Renal cortex interstitium (tissue), 11 donors: ENCODE data around the gene PRRT1. TPM values are rescaled to one million over a fixed set of nuclear protein-coding genes. Genes with fewer than 3 reads are reported as not detected.
"Not testable (repeated sequence)": the region's sequence is repeated elsewhere in the genome, so short reads cannot be mapped to it uniquely, and the experiment has no call there.

Source experiments
- DNase-seq, 11 donors: peaks; one replicate each; pipeline ENCODE4 v3.0.0-alpha.2; 2013; ENCODE audit warnings: low read depth in 9 of 11, low spot score in 4 of 11; ENCODE audit errors: extremely low read depth in 1 of 11
- polyA plus RNA-seq, 3 donors: library from polyadenylated mRNA; unstranded; fragments of 120-200 nt; gene quantifications; one replicate each; pipeline ENCODE4 v1.2.1, GENCODE V29; 2013; ENCODE audit not compliant: insufficient read length in 3 of 3

PRRT1 gene
- polyA plus RNA-seq, 3 donors: 2.4 to 4.2 (median 2.6) TPM

DNA sequence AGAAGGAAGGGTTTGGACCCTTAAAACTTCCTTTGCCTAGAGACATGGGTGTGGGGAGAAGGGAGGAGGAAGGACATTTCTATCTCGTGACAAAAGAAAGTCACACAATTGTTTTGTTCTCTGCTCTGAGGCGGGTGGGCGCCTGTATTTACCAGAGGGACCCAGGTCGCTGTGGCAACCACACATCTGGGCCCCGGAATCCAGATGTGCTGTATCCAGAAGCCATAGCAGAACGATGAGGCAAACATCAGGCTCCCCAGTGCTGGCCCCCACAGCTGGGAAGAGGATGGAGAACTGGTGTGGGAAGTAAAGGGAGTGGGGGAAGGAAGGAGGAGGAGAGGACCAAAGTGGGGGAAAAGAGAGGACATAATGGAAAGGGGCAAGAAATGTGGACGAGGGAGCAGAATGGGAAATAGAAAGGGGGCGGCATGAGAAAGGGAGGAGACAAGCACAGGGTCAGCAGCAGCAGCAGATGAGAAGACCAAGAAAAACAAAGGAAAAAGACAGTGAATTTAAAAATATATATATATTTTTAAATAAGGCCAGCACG is 39.2 kb downstream of the PRRT1 start:
- no peak for DNase-seq

GRCh38 chr6:32111424-32112066 is 40.2 kb downstream of the PRRT1 start:
- no peak for DNase-seq

DNA sequence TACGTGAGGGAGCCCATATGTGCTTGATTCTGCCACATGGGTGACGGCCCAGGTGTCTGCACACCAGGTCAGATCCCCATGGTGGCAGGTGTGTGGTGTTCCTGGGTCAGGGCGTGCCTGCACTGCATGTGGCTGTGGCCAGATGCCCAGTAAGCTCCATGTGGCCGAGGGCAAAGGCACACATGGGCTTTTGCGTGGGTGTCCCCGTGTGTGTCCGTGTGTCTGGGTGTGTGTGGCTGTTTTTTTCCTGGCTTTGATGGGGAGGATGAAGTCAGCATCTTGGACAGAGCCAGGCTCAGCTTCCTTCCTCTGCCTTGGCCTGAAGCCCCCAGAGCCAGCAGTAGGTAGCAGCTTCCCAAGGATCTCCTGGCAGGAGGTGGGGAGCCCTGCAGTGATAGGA is 41.1 kb downstream of the PRRT1 start:
- no peak for DNase-seq

- no peak for DNase-seq
Measured at GRCh38 chr6:32109765-32110160, 42.0 kb downstream of the PRRT1 start.

- DNase-seq: no peak
Measured at GRCh38 chr6:32109114-32109764, 42.5 kb downstream of the PRRT1 start, which contains the start of gene TNXB. Gene TNXB, minus strand, starts transcription at chr6:32109338. Its CDS starts 11,140 bp downstream, at chr6:32098198.

GRCh38 chr6:32108727-32109113 is 43.0 kb downstream of the PRRT1 start:
- no peak for DNase-seq

GRCh38 chr6:32108094-32108627 is 43.6 kb downstream of the PRRT1 start:
- no peak for DNase-seq

GRCh38 chr6:32107406-32107805 is 44.3 kb downstream of the PRRT1 start:
- no peak for DNase-seq

- DNase-seq: no peak
Measured at GRCh38 chr6:32105433-32105832, 46.3 kb downstream of the PRRT1 start.

- no peak for DNase-seq
Measured at GRCh38 chr6:32102255-32102654, 49.5 kb downstream of the PRRT1 start.

GRCh38 chr6:32100251-32100650 is 51.5 kb downstream of the PRRT1 start:
- DNase-seq: not testable (repeated sequence)

Other genes with a start within 250 kb of the PRRT1 start
- 10 to 100 TPM; 23.4 to 35.5 (median 23.6) TPM for gene ZBTB12, start 249.9 kb downstream of the PRRT1 start, polyA plus RNA-seq
- gene C2, start 224.2 kb downstream of the PRRT1 start, polyA plus RNA-seq: 1 to 10 TPM; 3.0 to 4.2 (median 4.0) TPM
- gene CFB, start 205.8 kb downstream of the PRRT1 start, polyA plus RNA-seq: 1 to 10 TPM; 5.2 to 8.7 (median 6.6) TPM
- 100 to 1,000 TPM in 1 of 3 donors, 10 to 100 TPM in 2; 89.5 to 103 (median 91.3) TPM for gene NELFE, start 193.0 kb downstream of the PRRT1 start, polyA plus RNA-seq
- 10 to 100 TPM; 42.3 to 49.0 (median 47.7) TPM for gene SKIC2, start 192.8 kb downstream of the PRRT1 start, polyA plus RNA-seq
- gene DXO, start 179.8 kb downstream of the PRRT1 start, polyA plus RNA-seq: 10 to 100 TPM; 22.1 to 32.3 (median 31.7) TPM
- 10 to 100 TPM; 15.7 to 22.4 (median 22.4) TPM for gene C4A, start 169.9 kb downstream of the PRRT1 start, polyA plus RNA-seq
- gene C4B, start 137.1 kb downstream of the PRRT1 start, polyA plus RNA-seq: 10 to 100 TPM; 17.4 to 23.3 (median 22.1) TPM
- gene CYP21A2, start 113.5 kb downstream of the PRRT1 start, polyA plus RNA-seq: 1 to 10 TPM in 1 of 3 donors, under 1 TPM in 2; 0.24 to 1.0 (median 0.29) TPM
- gene TNXB, start 42.6 kb downstream of the PRRT1 start, polyA plus RNA-seq: 1 to 10 TPM; 3.4 to 7.9 (median 6.1) TPM
- gene ATF6B, start 23.7 kb downstream of the PRRT1 start, polyA plus RNA-seq: 100 to 1,000 TPM in 1 of 3 donors, 10 to 100 TPM in 2; 87.2 to 104 (median 92.0) TPM
- 1 to 10 TPM; 7.1 to 9.0 (median 8.7) TPM for gene FKBPL, start 21.7 kb downstream of the PRRT1 start, polyA plus RNA-seq
- 10 to 100 TPM; 30.5 to 48.4 (median 33.4) TPM for gene PPT2, start 2.2 kb upstream of the PRRT1 start, polyA plus RNA-seq
- 10 to 100 TPM; 24.0 to 44.4 (median 24.3) TPM for gene EGFL8, start 12.7 kb upstream of the PRRT1 start, polyA plus RNA-seq
- gene AGPAT1, start 24.1 kb upstream of the PRRT1 start, polyA plus RNA-seq: 100 to 1,000 TPM in 2 of 3 donors, 10 to 100 TPM in 1; 94.6 to 109 (median 102) TPM
- 100 to 1,000 TPM in 2 of 3 donors, 10 to 100 TPM in 1; 91.6 to 107 (median 104) TPM for gene RNF5, start 26.5 kb upstream of the PRRT1 start, polyA plus RNA-seq
- gene AGER, start 32.3 kb upstream of the PRRT1 start, polyA plus RNA-seq: 10 to 100 TPM; 23.8 to 25.3 (median 24.9) TPM
- 100 to 1,000 TPM; 173 to 193 (median 191) TPM for gene PBX2, start 38.3 kb upstream of the PRRT1 start, polyA plus RNA-seq
- gene GPSM3, start 40.7 kb upstream of the PRRT1 start, polyA plus RNA-seq: 10 to 100 TPM in 1 of 3 donors, 1 to 10 TPM in 2; 9.4 to 13.1 (median 9.9) TPM
- gene NOTCH4, start 72.1 kb upstream of the PRRT1 start, polyA plus RNA-seq: 10 to 100 TPM; 17.2 to 26.3 (median 19.9) TPM
- gene TSBP1, start 220.0 kb upstream of the PRRT1 start, polyA plus RNA-seq: under 1 TPM; 0.13 to 0.34 (median 0.20) TPM